Fibroblast of skin of right biceps (primary cell): ENCODE data around the gene FXYD7.

Source experiments
- DNase-seq: peaks from one replicate; pipeline ENCODE4 v3.0.0-alpha.2; 2013

FXYD7 gene

GRCh38 chr19:35112995-35113688 lies 29.9 kb upstream of the FXYD7 start:
- no peak for DNase-seq

GRCh38 chr19:35114353-35115176 lies 28.5 kb upstream of the FXYD7 start:
- peak; percentile 48 for DNase-seq

- DNase-seq, result no peak
Observed at GRCh38 chr19:35115177-35115951, 27.7 kb upstream of the FXYD7 start, which contains the start of gene FXYD3. Gene FXYD3, plus strand, starts transcription at chr19:35115823. Its CDS starts 3,554 bp downstream, at chr19:35119377.

- DNase-seq, result no peak
Observed at GRCh38 chr19:35116072-35116801, 26.8 kb upstream of the FXYD7 start.

- DNase-seq, result no peak
Observed at GRCh38 chr19:35117116-35117515, 25.9 kb upstream of the FXYD7 start.

- no peak for DNase-seq
Observed at GRCh38 chr19:35117799-35118198, 25.3 kb upstream of the FXYD7 start.

GRCh38 chr19:35118268-35119020 lies 24.6 kb upstream of the FXYD7 start:
- no peak for DNase-seq

- no peak for DNase-seq
Observed at GRCh38 chr19:35119091-35119490, 24.0 kb upstream of the FXYD7 start.

- DNase-seq, result no peak
Observed at GRCh38 chr19:35119578-35120155, 23.4 kb upstream of the FXYD7 start.

GRCh38 chr19:35120492-35120891 lies 22.6 kb upstream of the FXYD7 start:
- DNase-seq, result peak; percentile 77

- peak; percentile 19 for DNase-seq
Observed at GRCh38 chr19:35120898-35121297, 22.2 kb upstream of the FXYD7 start.

- DNase-seq, result no peak
Observed at GRCh38 chr19:35122687-35123551, 20.1 kb upstream of the FXYD7 start.

GRCh38 chr19:35123573-35123972 lies 19.5 kb upstream of the FXYD7 start:
- no peak for DNase-seq

- peak; percentile 95 for DNase-seq
Observed at GRCh38 chr19:35124098-35125060, 18.7 kb upstream of the FXYD7 start.

GRCh38 chr19:35125270-35125717 lies 17.8 kb upstream of the FXYD7 start:
- DNase-seq, result no peak

GRCh38 chr19:35125749-35126623 lies 17.1 kb upstream of the FXYD7 start:
- DNase-seq, result no peak

GRCh38 chr19:35126624-35126959 lies 16.5 kb upstream of the FXYD7 start:
- DNase-seq, result no peak

- no peak for DNase-seq
Observed at GRCh38 chr19:35127871-35128270, 15.2 kb upstream of the FXYD7 start.
